Articular chondrocyte of knee joint (primary cell): Measurements from ENCODE around the gene PRSS23. TPM values are rescaled to one million over a fixed set of nuclear protein-coding genes. Genes with fewer than 3 reads are reported as not detected.

Source experiments
- total RNA-seq: library from RNA; depleted of rRNA; stranded (reverse); fragments of >200 nt; gene quantifications from 2 replicates; pipeline ENCODE4 v1.2.3, GENCODE V29; 2012

The PRSS23 gene
- total RNA-seq = 718 and 741 TPM in 2 replicates

GRCh38 chr11:86800076-86800959, at the start of gene PRSS23:
TSS of gene PRSS23 (plus strand) at chr11:86800542. CDS start at chr11:86807644, 7,102 bp downstream.

Other genes with a start within 250 kb of the PRSS23 start
- gene ME3, start 127.9 kb upstream of the PRSS23 start, total RNA-seq = 25.6 and 31.8 TPM in 2 replicates
- 22.6 and 29.6 TPM in 2 replicates for gene FZD4, start 154.9 kb downstream of the PRSS23 start, total RNA-seq
- gene TMEM135, start 237.4 kb downstream of the PRSS23 start, total RNA-seq = 29.6 and 29.7 TPM in 2 replicates